ENCODE measurements around the gene C4BPA. TPM values are rescaled to one million over a fixed set of nuclear protein-coding genes. Genes with fewer than 3 reads are reported as not detected.

C4BPA gene
- total RNA-seq, 1 donor from 2014 or later = not detected

DNA sequence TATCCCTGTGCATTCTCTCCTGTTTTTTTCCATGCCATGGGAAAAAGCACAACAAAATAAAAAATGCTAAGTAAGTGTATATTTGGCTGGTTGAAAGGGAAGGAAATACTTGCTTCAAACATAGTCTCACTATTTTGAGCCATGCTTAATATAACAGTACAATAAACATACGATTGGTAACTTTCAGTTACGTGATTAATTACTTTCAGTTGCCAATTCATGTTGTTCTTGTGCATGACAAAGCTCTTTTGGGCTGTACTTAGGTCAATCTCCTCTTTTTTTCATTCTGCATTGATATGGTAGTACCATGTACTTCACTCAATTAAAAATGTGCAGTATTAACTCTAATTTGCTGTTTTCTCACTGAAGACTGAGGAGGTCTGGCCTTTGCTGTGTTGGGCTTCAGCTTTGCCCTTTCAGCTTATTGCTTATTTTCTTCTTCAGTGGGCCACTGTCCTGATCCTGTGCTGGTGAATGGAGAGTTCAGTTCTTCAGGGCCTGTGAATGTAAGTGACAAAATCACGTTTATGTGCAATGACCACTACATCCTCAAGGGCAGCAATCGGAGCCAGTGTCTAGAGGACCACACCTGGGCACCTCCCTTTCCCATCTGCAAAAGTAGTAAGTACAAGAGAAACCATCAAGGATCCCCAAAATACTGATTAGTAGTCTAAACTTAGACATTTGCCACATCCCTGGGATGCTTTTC lies 12.7 kb upstream of the C4BPA start:
- ChIA-PET CTCF (no interaction called here), POLR2A (no interaction called here)
- no peak for DNase-seq
- no peaks in the 10 kb centered on the region for H3K36me3 Mint-ChIP-seq (ENCODE audit: low read depth)
- TF ChIP-seq, protein P1, sequence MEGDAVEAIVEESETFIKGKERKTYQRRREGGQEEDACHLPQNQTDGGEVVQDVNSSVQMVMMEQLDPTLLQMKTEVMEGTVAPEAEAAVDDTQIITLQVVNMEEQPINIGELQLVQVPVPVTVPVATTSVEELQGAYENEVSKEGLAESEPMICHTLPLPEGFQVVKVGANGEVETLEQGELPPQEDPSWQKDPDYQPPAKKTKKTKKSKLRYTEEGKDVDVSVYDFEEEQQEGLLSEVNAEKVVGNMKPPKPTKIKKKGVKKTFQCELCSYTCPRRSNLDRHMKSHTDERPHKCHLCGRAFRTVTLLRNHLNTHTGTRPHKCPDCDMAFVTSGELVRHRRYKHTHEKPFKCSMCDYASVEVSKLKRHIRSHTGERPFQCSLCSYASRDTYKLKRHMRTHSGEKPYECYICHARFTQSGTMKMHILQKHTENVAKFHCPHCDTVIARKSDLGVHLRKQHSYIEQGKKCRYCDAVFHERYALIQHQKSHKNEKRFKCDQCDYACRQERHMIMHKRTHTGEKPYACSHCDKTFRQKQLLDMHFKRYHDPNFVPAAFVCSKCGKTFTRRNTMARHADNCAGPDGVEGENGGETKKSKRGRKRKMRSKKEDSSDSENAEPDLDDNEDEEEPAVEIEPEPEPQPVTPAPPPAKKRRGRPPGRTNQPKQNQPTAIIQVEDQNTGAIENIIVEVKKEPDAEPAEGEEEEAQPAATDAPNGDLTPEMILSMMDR (IDR thresholded peaks at IDR 0.05) = no peak
- H3K9me3 Mint-ChIP-seq = no peaks in the 10 kb centered on the region
- no peaks in the 10 kb centered on the region for H3K27me3 Mint-ChIP-seq
- peaks cover 4% of the 10 kb centered on the region for H3K4me1 Mint-ChIP-seq
- no peak for ATAC-seq (ENCODE audit: low read depth)
- no peak overlapping the region for H3K4me3 Mint-ChIP-seq
- H3K27ac Mint-ChIP-seq = no peak overlapping the region
- intact Hi-C loops (cut with micrococcal nuclease) = no loop called here

DNA sequence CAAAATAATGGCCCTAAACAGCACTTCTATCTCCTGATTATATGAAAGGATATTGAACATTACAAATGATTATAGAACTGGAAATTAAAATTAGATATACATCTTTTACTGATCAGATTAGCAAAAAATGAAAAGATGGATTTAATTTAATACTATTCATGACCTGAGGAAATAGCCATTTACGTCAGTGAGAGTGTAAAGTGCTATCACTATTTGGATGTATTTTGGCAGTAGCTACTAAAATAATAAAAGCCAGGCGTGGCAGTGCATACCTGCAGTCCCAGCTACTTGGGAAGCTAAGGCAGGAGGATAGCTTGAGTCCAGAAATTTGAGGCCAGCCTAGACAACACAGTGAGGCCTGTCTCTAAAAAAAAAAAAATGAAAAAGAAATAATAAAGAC lies 10.1 kb upstream of the C4BPA start:
- TF ChIP-seq, protein P1 (IDR thresholded peaks at IDR 0.05) = no peak
- H3K4me1 Mint-ChIP-seq = peaks cover 4% of the 10 kb centered on the region
- intact Hi-C loops (cut with micrococcal nuclease) = no loop called here
- no peak for ATAC-seq (ENCODE audit: low read depth)
- H3K9me3 Mint-ChIP-seq = no peaks in the 10 kb centered on the region
- H3K27me3 Mint-ChIP-seq = no peaks in the 10 kb centered on the region
- CTCF ChIA-PET = interaction anchor here (0.9 to 1.2 kb wide), 3 partner anchors 227 to 405 kb away, joined by 3 to 5 read pairs (median 4); partner anchors contain the start of gene CD55
- no peak overlapping the region for H3K27ac Mint-ChIP-seq
- H3K4me3 Mint-ChIP-seq = no peak overlapping the region
- no peak for DNase-seq
- POLR2A ChIA-PET = no interaction called here
- H3K36me3 Mint-ChIP-seq (ENCODE audit: low read depth) = no peaks in the 10 kb centered on the region

DNA sequence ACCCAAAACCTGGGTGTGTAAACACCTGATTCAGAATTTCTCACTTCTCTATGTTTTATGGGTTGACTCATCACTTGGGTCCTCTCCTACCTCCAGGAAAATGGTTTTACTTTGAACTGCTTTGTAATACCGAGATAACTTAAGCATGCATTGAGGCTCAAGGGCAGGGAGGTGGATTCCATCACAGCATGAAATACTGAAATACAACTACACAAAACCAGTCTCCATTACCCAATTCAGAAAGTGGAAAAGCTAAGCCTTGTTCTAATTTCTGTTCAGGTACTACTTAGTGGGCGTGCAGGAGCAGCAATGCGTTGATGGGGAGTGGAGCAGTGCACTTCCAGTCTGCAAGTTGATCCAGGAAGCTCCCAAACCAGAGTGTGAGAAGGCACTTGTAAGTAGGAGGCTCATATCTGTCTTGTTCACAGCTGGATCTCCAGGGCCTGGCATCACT lies 6.1 kb upstream of the C4BPA start:
- no peaks in the 10 kb centered on the region for H3K4me1 Mint-ChIP-seq
- no peak for DNase-seq
- H3K9me3 Mint-ChIP-seq = no peaks in the 10 kb centered on the region
- no peak overlapping the region for H3K4me3 Mint-ChIP-seq
- no peak overlapping the region for H3K27ac Mint-ChIP-seq
- TF ChIP-seq, protein P1 (IDR thresholded peaks at IDR 0.05) = no peak
- intact Hi-C loops (cut with micrococcal nuclease) = no loop called here
- peak; percentile 37 for ATAC-seq (ENCODE audit: low read depth)
- ChIA-PET POLR2A (no interaction called here), CTCF (interaction anchor here (1.1 kb wide), 1 partner anchor 14 kb away, joined by 3 read pairs; no protein-coding TSS in a partner anchor)
- H3K36me3 Mint-ChIP-seq (ENCODE audit: low read depth) = no peaks in the 10 kb centered on the region
- H3K27me3 Mint-ChIP-seq = peaks cover 9% of the 10 kb centered on the region

DNA sequence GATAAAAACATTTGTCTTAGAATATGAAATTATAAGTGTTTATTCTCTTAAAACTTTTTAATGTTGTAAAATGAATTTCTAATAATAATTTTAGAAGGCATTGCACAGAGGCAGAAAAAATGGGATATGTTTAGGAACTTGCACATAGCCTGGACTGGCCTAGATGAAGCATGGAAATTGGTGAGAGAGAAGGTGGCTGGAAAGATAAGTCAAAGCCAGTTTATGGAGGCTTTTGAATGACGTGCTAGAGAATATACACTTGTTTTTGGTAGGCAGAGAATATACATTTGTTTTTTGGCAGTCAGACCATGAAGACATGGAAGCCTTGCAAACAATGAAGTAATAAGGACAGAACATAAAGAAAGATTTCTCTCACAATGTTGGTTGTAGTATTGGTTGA lies 2.3 kb upstream of the C4BPA start:
- intact Hi-C loops (cut with micrococcal nuclease) = no loop called here
- POLR2A ChIA-PET = no interaction called here
- TF ChIP-seq, protein P1 (IDR thresholded peaks at IDR 0.05) = no peak
- ATAC-seq (ENCODE audit: low read depth) = no peak
- H3K27me3 Mint-ChIP-seq = peaks cover 9% of the 10 kb centered on the region
- no peaks in the 10 kb centered on the region for H3K4me1 Mint-ChIP-seq
- DNase-seq = no peak
- no peaks in the 10 kb centered on the region for H3K9me3 Mint-ChIP-seq
- H3K36me3 Mint-ChIP-seq (ENCODE audit: low read depth) = no peaks in the 10 kb centered on the region
- H3K27ac Mint-ChIP-seq = no peak overlapping the region
- CTCF ChIA-PET = no interaction called here
- H3K4me3 Mint-ChIP-seq = no peak overlapping the region

DNA sequence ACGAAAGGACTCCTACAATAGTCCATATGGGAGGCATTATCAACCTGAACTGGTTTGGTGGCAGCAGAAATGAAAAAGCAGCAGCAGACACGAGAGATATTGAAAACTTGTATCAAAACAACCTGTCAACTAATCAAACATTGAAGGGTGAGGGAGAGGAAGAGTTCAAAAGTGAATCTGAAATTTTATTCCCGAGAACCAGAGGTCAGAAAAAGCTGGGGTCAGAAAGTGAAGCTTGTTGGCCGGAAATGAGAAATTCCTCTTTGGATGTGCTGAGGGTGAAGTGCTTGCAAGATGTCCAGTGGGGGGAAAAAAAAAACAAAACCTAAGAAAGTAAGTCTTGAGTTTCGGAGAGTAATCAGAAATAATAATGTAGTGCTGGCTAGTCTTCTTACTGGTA lies 1.9 kb upstream of the C4BPA start:
- no peaks in the 10 kb centered on the region for H3K4me1 Mint-ChIP-seq
- TF ChIP-seq, protein P1 (IDR thresholded peaks at IDR 0.05) = no peak
- DNase-seq = no peak
- no peak for ATAC-seq (ENCODE audit: low read depth)
- no peaks in the 10 kb centered on the region for H3K9me3 Mint-ChIP-seq
- POLR2A ChIA-PET = no interaction called here
- no peak overlapping the region for H3K27ac Mint-ChIP-seq
- H3K36me3 Mint-ChIP-seq (ENCODE audit: low read depth) = no peaks in the 10 kb centered on the region
- CTCF ChIA-PET = interaction anchor here (0.7 kb wide), 1 partner anchor 182 kb away, joined by 3 read pairs; no protein-coding TSS in a partner anchor
- intact Hi-C loops (cut with micrococcal nuclease) = no loop called here
- no peak overlapping the region for H3K4me3 Mint-ChIP-seq
- peaks cover 9% of the 10 kb centered on the region for H3K27me3 Mint-ChIP-seq
